IMR-90 (cell line): ENCODE data around the gene TBPL2. TPM values are rescaled to one million over a fixed set of nuclear protein-coding genes. Genes with fewer than 3 reads are reported as not detected.
"Not testable (repeated sequence)": the region's sequence is repeated elsewhere in the genome, so short reads cannot be mapped to it uniquely, and the experiment has no call there.

Experiments
- ATAC-seq: fragments of 200-7000 bp; cut with Tn5 transposase; 2 replicates; pipeline ENCODE4 v1.9.1; 2020; ENCODE audit warnings: low read depth, mild to moderate bottlenecking, moderate library complexity
- BruUV-seq: library from RNA; stranded (reverse); fragments of 400-500 nt; replicated peaks from 2 replicates; lab custom pipeline; 2021; lab: Mats Ljungman, UMichigan
- CTCF ChIA-PET: fragments of 300-600 bp; formaldehyde crosslinking; extraction: SDS; loops from one replicate; lab custom pipeline; 2021; ENCODE audit warnings: antibody characterized with exemption; lab: Yijun Ruan, JAX
- POLR2A ChIA-PET: fragments of 300-600 bp; sonication (Branson Sonifier 250); formaldehyde crosslinking; loops from one replicate; lab custom pipeline; 2022; ENCODE audit warnings: antibody characterized with exemption; ENCODE audit not compliant: unreplicated experiment; lab: Charles Lee
- DNase-seq: peaks from one replicate; pipeline ENCODE4 v3.0.0; 2013
- H2AFZ ChIP-seq: replicated peaks from 2 replicates; pipeline ENCODE3; 2013; ENCODE audit warnings: low read length, mild to moderate bottlenecking; ENCODE audit not compliant: poor library complexity
- H2AK5ac ChIP-seq: 2 replicates; pipeline ENCODE4 v1.6.1; 2013; ENCODE audit warnings: low read depth, low read length, inconsistent platforms
- H2AK9ac ChIP-seq: replicated peaks from 2 replicates; pipeline ENCODE3; 2013; ENCODE audit warnings: mild to moderate bottlenecking, low read depth, low read length, moderate library complexity; ENCODE audit not compliant: poor library complexity
- H2BK120ac ChIP-seq: 2 replicates; pipeline ENCODE4 v1.6.1; 2013; ENCODE audit warnings: low read depth, low read length, inconsistent platforms
- H2BK15ac ChIP-seq: 3 replicates; pipeline ENCODE4 v1.6.1; 2013; ENCODE audit warnings: low read depth, low read length, inconsistent platforms
- H2BK20ac ChIP-seq: 2 replicates; pipeline ENCODE4 v1.6.1; 2013; ENCODE audit warnings: low read depth, mild to moderate bottlenecking, inconsistent platforms, low read length, moderate library complexity
- H2BK5ac ChIP-seq: 2 replicates; pipeline ENCODE4 v1.6.1; 2013; ENCODE audit warnings: mild to moderate bottlenecking, low read depth, low read length, inconsistent platforms; ENCODE audit not compliant: poor library complexity, severe bottlenecking
- H3K14ac ChIP-seq: replicated peaks from 2 replicates; pipeline ENCODE4 v1.6.1; 2013; ENCODE audit warnings: low read depth, low read length, inconsistent platforms
- H3K18ac ChIP-seq: 2 replicates; pipeline ENCODE4 v1.6.1; 2013; ENCODE audit warnings: low read depth, low read length, control low read depth
- H3K23ac ChIP-seq: 2 replicates; pipeline ENCODE4 v1.6.1; 2013; ENCODE audit warnings: low read depth, low read length, inconsistent platforms
- H3K27ac ChIP-seq: 2 replicates; pipeline ENCODE4 v1.5.1; 2013; ENCODE audit warnings: mild to moderate bottlenecking, control low read depth, low read length; ENCODE audit not compliant: insufficient read depth
- H3K27me3 ChIP-seq: 2 replicates; pipeline ENCODE4 v1.6.1; 2013; ENCODE audit warnings: low read length; ENCODE audit not compliant: control insufficient read depth, insufficient read depth
- H3K36me3 ChIP-seq: 2 replicates; pipeline ENCODE4 v1.6.1; 2013; ENCODE audit warnings: low read length, mixed read lengths; ENCODE audit not compliant: control insufficient read depth, insufficient read depth
- H3K4ac ChIP-seq: 2 replicates; pipeline ENCODE4 v1.6.1; 2013; ENCODE audit warnings: low read depth, low read length, inconsistent platforms
- H3K4me1 ChIP-seq: 2 replicates; pipeline ENCODE4 v1.6.1; 2013; ENCODE audit warnings: low read length, mixed read lengths; ENCODE audit not compliant: control insufficient read depth, insufficient read depth
- H3K4me2 ChIP-seq: 2 replicates; pipeline ENCODE4 v1.6.1; 2013; ENCODE audit warnings: low read depth, mild to moderate bottlenecking, control low read depth, low read length, moderate library complexity
- H3K4me3 ChIP-seq: 2 replicates; pipeline ENCODE4 v1.5.1; 2013; ENCODE audit warnings: low read depth, mild to moderate bottlenecking, control low read depth, low read length, moderate library complexity; ENCODE audit not compliant: insufficient read depth
- H3K56ac ChIP-seq: 2 replicates; pipeline ENCODE4 v1.6.1; 2013; ENCODE audit warnings: low read length, inconsistent platforms; ENCODE audit not compliant: insufficient read depth; ENCODE audit errors: extremely low read depth
- H3K79me1 ChIP-seq, 2 experiments: 2 replicates each; pipeline ENCODE4 v1.6.1; 2013; ENCODE audit warnings: low read length in 2 of 2, inconsistent platforms in 1 of 2, low read depth in 1 of 2
- H3K9ac ChIP-seq: 2 replicates; pipeline ENCODE4 v1.6.1; 2013; ENCODE audit warnings: low read depth, low read length, control low read depth
- H3K9me1 ChIP-seq: 2 replicates; pipeline ENCODE4 v1.6.1; 2013; ENCODE audit warnings: low read length, inconsistent platforms; ENCODE audit not compliant: insufficient read depth
- H3K9me3 ChIP-seq: 2 replicates; pipeline ENCODE4 v1.6.1; 2013; ENCODE audit warnings: low read length; ENCODE audit not compliant: control insufficient read depth, insufficient read depth
- H4K20me1 ChIP-seq: 2 replicates; pipeline ENCODE4 v1.6.1; 2013; ENCODE audit warnings: low read length, inconsistent platforms; ENCODE audit not compliant: insufficient read depth
- H4K5ac ChIP-seq: 2 replicates; pipeline ENCODE4 v1.6.1; 2013; ENCODE audit warnings: mild to moderate bottlenecking, low read depth, low read length, control low read depth
- H4K8ac ChIP-seq, 2 experiments: 2 replicates each; pipeline ENCODE4 v1.6.1; 2013; ENCODE audit warnings: low read depth in 2 of 2, low read length in 2 of 2, control low read depth in 1 of 2, inconsistent platforms in 1 of 2
- H4K91ac ChIP-seq: 2 replicates; pipeline ENCODE4 v1.6.1; 2013; ENCODE audit warnings: low read depth, low read length, inconsistent platforms; ENCODE audit not compliant: insufficient read depth
- WGBS, 2 experiments: methylation state at CpG; one replicate each; pipeline versions ENCODE4 v1.1.5 to v1.1.7; 2013; ENCODE audit warnings: missing lambda C conversion rate in 2 of 2; ENCODE audit not compliant: insufficient read length in 1 of 2; ENCODE audit errors: extremely low coverage in 2 of 2; 5-methylcytosine and 5-hydroxymethylcytosine counted together
- dilution Hi-C: fragments of 300-500 bp; cut with HindIII; formaldehyde crosslinking; loops from one replicate; pipeline ENCODE4 v1.14.3; 2018; ENCODE audit warnings: low sequenced_read_pairs; ENCODE audit not compliant: unreplicated experiment
- in situ Hi-C: fragments of 300-500 bp; cut with MboI; formaldehyde crosslinking; loops from 3 replicates; pipeline ENCODE4 v1.14.3; 2019; ENCODE audit warnings: low sequenced_read_pairs, inconsistent platforms, mixed read lengths
- intact Hi-C: fragments of 100-400 bp; cut with micrococcal nuclease; formaldehyde crosslinking; loops from 2 replicates; pipeline ENCODE4 v1.10.0; 2022
- polyA plus RNA-seq, 3 experiments: library from polyadenylated mRNA; depleted of rRNA; stranded (reverse); fragments of >200 nt; gene quantifications; 2 replicates each; pipeline ENCODE4 v1.2.3, GENCODE V29; 2012; ENCODE audit warnings: low replicate concordance in 1 of 3
- total RNA-seq: library from RNA; depleted of rRNA; stranded (reverse); fragments of >200 nt; gene quantifications from 2 replicates; pipeline ENCODE4 v1.2.3, GENCODE V29; 2012

Gene TBPL2
- total and polyA plus RNA-seq, 2 of the 4 experiments (the other 2 are of a cell fraction): not detected

DNA sequence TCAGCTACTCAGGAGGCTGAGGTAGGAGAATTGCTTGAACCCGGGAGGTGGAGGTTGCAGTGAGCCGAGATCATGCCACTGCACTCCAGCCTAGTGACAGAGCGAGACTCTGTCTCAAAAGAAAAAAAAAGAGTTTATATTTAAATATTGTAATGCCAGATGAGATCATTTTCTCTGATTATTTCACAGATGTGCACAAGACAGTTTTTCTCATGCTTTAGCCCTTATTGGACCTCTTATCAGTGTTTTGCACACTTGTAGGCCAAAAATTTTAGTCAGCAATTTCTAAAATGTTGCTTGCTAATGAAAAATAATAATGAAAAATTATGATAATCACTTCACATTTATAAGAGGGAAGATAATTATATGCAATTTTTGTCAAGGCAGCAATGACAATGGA is 36.0 kb upstream of the TBPL2 start:
- intact Hi-C loops, H3K36me3 ChIP-seq: not testable (repeated sequence)
- WGBS, 2 experiments: no CpG with 5 or more reads among the region's 3 CpGs

More for the DNA sequence above, 36.0 kb upstream of the TBPL2 start:
- H3K56ac ChIP-seq, POLR2A ChIA-PET, H4K20me1 ChIP-seq, H3K79me1 ChIP-seq, H3K14ac ChIP-seq, dilution Hi-C loops, H3K9me1 ChIP-seq, BruUV-seq, H3K27ac ChIP-seq, H3K9ac ChIP-seq, H4K5ac ChIP-seq, H3K27me3 ChIP-seq, H4K91ac ChIP-seq, H2BK15ac ChIP-seq, H3K18ac ChIP-seq, H3K9me3 ChIP-seq, H2BK5ac ChIP-seq, H3K4me3 ChIP-seq, H3K4me2 ChIP-seq, H3K4me1 ChIP-seq, H3K4ac ChIP-seq, H2BK20ac ChIP-seq, H2AK5ac ChIP-seq, in situ Hi-C loops, ATAC-seq, H2AK9ac ChIP-seq, H2AFZ ChIP-seq, DNase-seq, H2BK120ac ChIP-seq, CTCF ChIA-PET, H3K23ac ChIP-seq, H4K8ac ChIP-seq: not testable (repeated sequence)
